PC-3 (cell line): ENCODE measurements around the gene NUDT13.

Source experiments
- CTCF ChIP-seq: fragments of 300-600 bp; sonication (generic); conservative IDR thresholded peaks from 2 replicates; pipeline ENCODE4 v1.5.1; 2017; ENCODE audit warnings: antibody characterized with exemption, low read depth, mild to moderate bottlenecking, low read length
- EZH2phosphoT487 ChIP-seq: fragments of 300-600 bp; sonication (generic); IDR thresholded peaks from 2 replicates; pipeline ENCODE4 v1.6.1; 2018; ENCODE audit warnings: mild to moderate bottlenecking, antibody characterized with exemption, low read length, borderline replicate concordance

- TF ChIP-seq CTCF (no peak), EZH2phosphoT487 (no peak)
These were observed 7.9 kb downstream of the NUDT13 start for GRCh38 chr10:73117976-73118743.
